Activated CD8-positive, alpha-beta memory T cell treated with anti-CD3 and anti-CD28 coated beads for 36 hours (primary cell): ENCODE data around the gene UGGT2. TPM values are rescaled to one million over a fixed set of nuclear protein-coding genes. Genes with fewer than 3 reads are reported as not detected.
"Not testable (repeated sequence)": the region's sequence is repeated elsewhere in the genome, so short reads cannot be mapped to it uniquely, and the experiment has no call there.

Experiments
- CTCF ChIA-PET: fragments of 350-600 bp; sonication (Branson Sonifier 250); formaldehyde crosslinking; loops from one replicate; lab custom pipeline; 2021; ENCODE audit warnings: antibody characterized with exemption; lab: Charles Lee
- POLR2A ChIA-PET: fragments of 350-600 bp; sonication (Branson Sonifier 250); formaldehyde crosslinking; loops from one replicate; lab custom pipeline; 2021; ENCODE audit warnings: antibody characterized with exemption; lab: Charles Lee
- total RNA-seq, 2 experiments: library from RNA; stranded (reverse); gene quantifications; one replicate each; pipeline ENCODE4 v1.2.3, GENCODE V29; 2021

The UGGT2 gene
- total RNA-seq, 2 experiments from 2014 or later: not detected

- CTCF ChIA-PET, POLR2A ChIA-PET: not testable (repeated sequence)
Measured at GRCh38 chr13:96051491-96051890, 1.7 kb downstream of the UGGT2 start.

DNA sequence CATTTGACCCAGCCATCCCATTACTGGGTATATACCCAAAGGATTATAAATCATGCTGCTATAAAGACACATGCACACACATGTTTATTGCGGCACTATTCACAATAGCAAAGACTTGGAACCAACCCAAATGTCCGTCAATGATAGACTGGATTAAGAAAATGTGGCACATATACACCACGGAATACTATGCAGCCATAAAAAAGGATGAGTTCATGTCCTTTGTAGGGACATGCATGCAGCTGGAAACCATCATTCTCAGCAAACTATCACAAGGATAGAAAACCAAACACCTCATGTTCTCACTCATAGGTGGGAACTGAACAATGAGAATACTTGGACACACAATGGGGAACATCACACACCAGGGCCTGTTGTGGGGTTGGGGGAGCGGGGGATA, 2.2 kb downstream of the UGGT2 start:
- CTCF ChIA-PET, POLR2A ChIA-PET: not testable (repeated sequence)

DNA sequence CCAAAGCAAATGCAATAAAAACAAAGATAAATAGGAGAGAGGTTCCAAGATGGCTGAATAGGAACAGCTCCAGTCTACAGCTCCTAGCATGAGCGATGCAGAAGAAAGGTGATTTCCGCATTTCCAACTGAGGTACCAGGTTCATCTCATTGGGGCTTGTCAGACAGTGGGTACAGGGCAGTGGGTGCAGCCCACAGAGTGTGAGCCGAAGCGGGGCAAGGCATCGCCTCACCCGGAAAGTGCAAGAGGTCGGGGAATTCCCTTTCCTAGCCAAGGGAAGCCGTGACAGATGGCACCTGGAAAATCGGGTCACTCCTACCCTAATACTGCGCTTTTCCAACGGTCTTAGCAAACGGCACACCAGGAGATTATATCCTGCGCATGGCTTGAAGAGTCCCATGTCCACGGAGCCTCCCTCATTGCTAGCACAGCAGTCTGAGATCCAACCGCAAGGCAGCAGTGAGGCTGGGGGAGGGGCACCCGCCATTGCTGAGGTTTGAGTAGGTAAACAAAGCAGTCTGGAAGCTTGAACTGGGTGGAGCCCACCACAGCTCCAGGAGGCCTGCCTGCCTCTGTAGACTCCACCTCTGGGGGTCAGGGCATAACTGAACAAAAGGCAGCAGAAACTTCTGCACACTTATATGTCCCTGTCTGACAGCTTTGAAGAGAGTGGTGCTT, 6.6 kb downstream of the UGGT2 start:
- CTCF ChIA-PET: not testable (repeated sequence)

DNA sequence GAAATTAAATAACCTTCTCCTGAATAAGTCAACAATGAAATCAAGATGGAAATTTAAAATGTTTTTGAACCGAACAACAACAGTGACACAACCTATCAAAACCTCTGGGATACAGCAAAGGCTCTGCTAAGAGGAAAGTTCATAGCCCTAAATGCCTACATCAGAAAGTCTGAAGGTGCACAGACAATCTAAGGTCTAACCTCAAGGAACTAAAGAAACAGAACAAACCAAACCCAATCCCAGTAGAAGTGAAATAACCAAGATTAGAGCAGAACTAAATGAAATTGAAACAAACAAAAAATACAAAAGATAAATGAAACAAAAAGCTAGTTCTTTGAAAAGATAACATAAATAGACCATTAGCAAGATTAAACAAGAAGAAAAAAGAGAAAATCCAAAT, 9.0 kb downstream of the UGGT2 start:
- ChIA-PET CTCF (no interaction called here), POLR2A (no interaction called here)

More for the DNA sequence above, 6.6 kb downstream of the UGGT2 start:
- POLR2A ChIA-PET: not testable (repeated sequence)

GRCh38 chr13:96041326-96042110, 11.7 kb downstream of the UGGT2 start:
- ChIA-PET CTCF (no interaction called here), POLR2A (no interaction called here)

DNA sequence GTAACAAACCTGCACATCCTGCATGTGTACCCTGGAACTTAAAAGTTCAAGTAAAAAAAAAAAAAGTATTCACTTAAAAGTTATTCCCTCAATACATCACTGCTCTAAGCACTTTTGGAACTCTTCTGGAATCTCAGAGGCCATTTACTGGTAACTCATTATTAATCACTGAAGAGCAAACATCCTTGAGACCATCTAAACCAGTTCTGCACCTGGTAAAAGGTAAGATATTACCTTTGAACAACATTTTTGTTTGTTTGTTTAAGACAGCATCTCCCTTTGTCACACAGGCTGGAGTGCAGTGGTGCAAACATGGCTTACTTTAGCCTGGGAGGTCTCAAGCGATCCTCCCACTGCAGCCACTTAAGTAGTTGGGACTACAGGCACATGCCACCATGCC, 16.7 kb downstream of the UGGT2 start:
- POLR2A ChIA-PET: no interaction called here
- CTCF ChIA-PET: no interaction called here

GRCh38 chr13:96034662-96035061, 18.5 kb downstream of the UGGT2 start:
- POLR2A ChIA-PET: no interaction called here
- CTCF ChIA-PET: interaction anchor here (0.6 kb wide), 1 partner anchor 207 kb away, joined by 3 read pairs; no protein-coding TSS in a partner anchor

DNA sequence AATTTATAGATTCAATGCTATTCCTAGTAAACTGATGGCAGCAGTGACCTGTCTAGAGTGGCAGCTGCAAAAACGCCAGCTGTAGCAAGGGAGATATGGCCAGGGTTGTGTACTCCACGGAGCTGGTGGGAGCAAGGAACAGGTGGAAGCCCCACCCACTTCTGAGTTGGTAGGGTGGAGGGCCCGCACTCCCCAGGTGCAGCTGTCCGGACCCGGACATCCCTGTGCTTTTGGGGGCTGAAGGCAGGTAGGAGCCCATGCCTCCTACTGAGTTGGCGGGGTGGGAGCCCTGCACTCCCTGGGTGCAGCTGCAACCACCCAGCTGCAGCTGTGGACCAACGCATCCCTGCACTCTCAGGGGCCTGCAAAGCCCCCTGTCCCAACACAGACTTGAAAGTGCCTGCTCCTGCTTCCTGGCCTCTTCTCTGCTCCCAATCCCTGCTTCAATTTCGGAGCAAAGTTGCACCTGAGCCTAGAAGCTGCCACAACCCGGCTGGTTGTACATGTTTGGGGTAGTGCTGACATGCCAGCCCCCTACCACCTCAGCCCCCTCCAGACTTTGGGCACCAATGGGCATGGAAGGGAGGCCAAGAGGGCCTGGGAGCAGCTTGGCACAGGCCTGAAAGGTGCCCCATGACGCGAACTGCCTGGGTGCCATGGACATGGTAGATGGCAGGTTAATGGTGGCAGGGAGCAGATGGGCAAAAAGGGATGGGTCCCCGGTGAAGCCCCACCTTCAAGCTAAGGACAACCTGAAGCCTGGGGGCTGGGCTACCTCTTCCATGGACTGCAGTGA, 19.8 kb downstream of the UGGT2 start:
- ChIA-PET CTCF (no interaction called here), POLR2A (no interaction called here)

DNA sequence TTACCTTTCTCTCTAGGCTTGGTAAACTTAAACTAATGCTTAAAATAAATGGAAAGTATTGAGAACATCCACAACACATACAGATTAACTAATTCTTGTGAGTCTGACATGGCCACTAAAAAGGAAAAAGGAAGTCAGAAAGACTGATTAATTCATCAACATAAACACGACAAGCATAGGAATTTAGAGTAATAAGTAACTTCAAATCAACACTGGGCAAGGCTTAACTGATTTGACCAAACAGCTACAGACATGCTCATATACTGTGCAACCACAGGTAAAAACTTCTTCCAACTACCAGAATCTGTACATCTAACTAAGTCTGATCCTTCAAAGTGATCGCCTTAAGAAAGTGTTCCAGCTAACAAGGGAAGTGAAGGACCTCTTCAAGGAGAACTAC, 20.5 kb downstream of the UGGT2 start:
- CTCF ChIA-PET: no interaction called here
- POLR2A ChIA-PET: no interaction called here

- ChIA-PET CTCF (no interaction called here), POLR2A (no interaction called here)
Measured at GRCh38 chr13:96029002-96029401, 24.2 kb downstream of the UGGT2 start.

DNA sequence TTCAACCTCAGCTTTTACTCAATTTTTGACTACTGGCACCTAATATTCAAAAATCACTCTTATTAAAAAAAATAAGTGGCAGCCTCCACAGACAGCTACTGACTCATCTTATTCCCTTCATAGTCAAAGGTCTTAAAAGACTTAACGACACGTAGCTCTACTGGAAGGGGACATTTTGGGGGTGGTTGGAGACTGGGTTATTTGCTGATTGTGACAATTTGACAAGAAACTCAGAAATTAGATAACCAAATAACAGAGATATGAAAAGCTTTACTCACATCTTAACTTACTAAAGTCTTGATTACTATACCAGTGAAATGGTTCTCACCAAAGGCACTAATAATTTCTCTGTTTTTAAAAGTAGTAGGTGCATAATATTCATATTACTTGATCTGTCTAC, 25.7 kb downstream of the UGGT2 start:
- CTCF ChIA-PET: no interaction called here
- POLR2A ChIA-PET: no interaction called here

- ChIA-PET POLR2A (no interaction called here), CTCF (no interaction called here)
Measured at GRCh38 chr13:96025283-96025682, 27.9 kb downstream of the UGGT2 start.

DNA sequence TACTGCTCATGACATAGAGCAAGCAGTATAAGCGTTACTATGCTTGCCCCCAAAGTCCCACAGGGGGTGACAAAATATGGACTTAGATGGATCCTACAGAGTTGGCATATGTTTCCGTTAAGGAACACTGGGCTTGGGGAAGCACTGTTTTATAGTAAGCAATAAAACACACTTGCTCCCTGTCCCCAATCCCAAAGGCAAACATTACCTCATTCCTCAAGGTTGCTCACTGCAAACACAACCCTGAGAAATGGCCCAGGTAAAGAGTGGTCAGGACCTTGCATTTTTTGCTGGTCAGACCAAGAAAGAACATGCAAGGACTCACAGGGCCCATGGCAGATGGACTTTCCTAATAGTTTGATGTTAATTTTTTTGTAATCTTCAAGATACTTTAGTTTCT, 32.3 kb downstream of the UGGT2 start:
- CTCF ChIA-PET: no interaction called here
- POLR2A ChIA-PET: no interaction called here

- ChIA-PET CTCF (interaction anchor here (1.1 kb wide), 1 partner anchor 938 kb away, joined by 3 read pairs; no protein-coding TSS in a partner anchor), POLR2A (no interaction called here)
Measured at GRCh38 chr13:96020155-96020575, 33.0 kb downstream of the UGGT2 start.

- POLR2A ChIA-PET: no interaction called here
- CTCF ChIA-PET: no interaction called here
Measured at GRCh38 chr13:96018135-96018534, 35.1 kb downstream of the UGGT2 start.

GRCh38 chr13:96011291-96011872, 41.8 kb downstream of the UGGT2 start:
- POLR2A ChIA-PET: no interaction called here
- CTCF ChIA-PET: no interaction called here

- ChIA-PET POLR2A (no interaction called here), CTCF (no interaction called here)
Measured at GRCh38 chr13:96003304-96003703, 49.9 kb downstream of the UGGT2 start.

GRCh38 chr13:96002322-96003131, 50.7 kb downstream of the UGGT2 start:
- ChIA-PET CTCF (no interaction called here), POLR2A (no interaction called here)

GRCh38 chr13:96000069-96000468, 53.1 kb downstream of the UGGT2 start:
- POLR2A ChIA-PET: no interaction called here
- CTCF ChIA-PET: no interaction called here
